IPS-15b (cell line): ENCODE measurements around the gene MYL10.

Experiments used
- H3K27me3 ChIP-seq: one replicate; pipeline ENCODE4 v1.6.1; 2013; ENCODE audit warnings: low read length; ENCODE audit not compliant: control insufficient read depth, insufficient read depth
- H3K36me3 ChIP-seq: one replicate; pipeline ENCODE4 v1.6.1; 2013; ENCODE audit warnings: low read length; ENCODE audit not compliant: control insufficient read depth, insufficient read depth
- H3K4me1 ChIP-seq: one replicate; pipeline ENCODE4 v1.6.1; 2013; ENCODE audit warnings: mild to moderate bottlenecking, low read length; ENCODE audit not compliant: control insufficient read depth, insufficient read depth
- H3K4me3 ChIP-seq: one replicate; pipeline ENCODE4 v1.5.1; 2013; ENCODE audit warnings: low read depth, low read length
- H3K9ac ChIP-seq: one replicate; pipeline ENCODE4 v1.6.1; 2013; ENCODE audit warnings: low read depth, mild to moderate bottlenecking, low read length
- H3K9me3 ChIP-seq: one replicate; pipeline ENCODE4 v1.6.1; 2013; ENCODE audit warnings: mild to moderate bottlenecking, low read length; ENCODE audit not compliant: control insufficient read depth, insufficient read depth

The MYL10 gene

DNA sequence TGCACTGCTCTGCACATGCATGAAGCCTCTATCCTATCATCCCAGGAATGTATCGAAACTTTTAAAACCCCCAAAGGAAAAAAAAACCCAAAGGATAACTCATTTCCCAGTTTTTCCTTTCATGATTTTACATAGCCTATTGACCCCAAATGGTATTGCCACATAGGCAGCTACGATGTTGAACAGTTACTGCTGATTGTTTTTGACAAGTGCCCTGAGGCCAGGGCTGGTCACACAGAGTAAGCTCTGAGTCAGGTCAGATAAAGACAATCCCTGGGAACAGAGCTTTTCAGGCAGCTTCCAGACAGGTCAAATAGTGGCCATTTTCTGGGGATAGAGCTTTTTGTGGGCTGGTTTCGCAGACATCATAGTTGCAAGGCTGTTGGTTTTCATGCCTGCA, 52.1 kb downstream of the MYL10 start:
- no peaks in the 10 kb centered on the region for H3K36me3 ChIP-seq
- no peak overlapping the region for H3K9ac ChIP-seq
- peaks cover 4% of the 10 kb centered on the region for H3K9me3 ChIP-seq
- no peak overlapping the region for H3K4me3 ChIP-seq
- H3K4me1 ChIP-seq: peaks cover 11% of the 10 kb centered on the region
- no peaks in the 10 kb centered on the region for H3K27me3 ChIP-seq

DNA sequence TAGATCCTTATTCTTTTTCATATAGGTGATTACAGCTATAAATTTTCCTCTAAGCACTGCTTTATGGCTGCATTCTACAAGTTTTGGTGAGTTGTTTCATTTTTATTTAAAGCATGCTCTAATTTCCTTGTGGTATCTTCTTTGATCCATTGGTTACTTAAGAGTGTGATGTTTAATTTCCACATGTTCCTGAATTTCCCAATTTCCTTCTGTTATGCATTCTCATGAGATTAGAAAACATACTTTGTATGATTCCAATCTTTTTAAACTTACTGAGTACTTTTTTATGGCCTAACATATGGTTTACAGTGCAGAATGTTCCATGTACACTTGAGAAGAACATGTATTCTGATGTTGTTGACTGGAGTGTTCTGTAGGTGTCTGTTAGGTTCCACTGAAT, 53.4 kb downstream of the MYL10 start:
- no peak overlapping the region for H3K9ac ChIP-seq
- no peaks in the 10 kb centered on the region for H3K27me3 ChIP-seq
- H3K9me3 ChIP-seq: peaks cover 4% of the 10 kb centered on the region
- no peak overlapping the region for H3K4me3 ChIP-seq
- H3K36me3 ChIP-seq: no peaks in the 10 kb centered on the region
- peaks cover 11% of the 10 kb centered on the region for H3K4me1 ChIP-seq

DNA sequence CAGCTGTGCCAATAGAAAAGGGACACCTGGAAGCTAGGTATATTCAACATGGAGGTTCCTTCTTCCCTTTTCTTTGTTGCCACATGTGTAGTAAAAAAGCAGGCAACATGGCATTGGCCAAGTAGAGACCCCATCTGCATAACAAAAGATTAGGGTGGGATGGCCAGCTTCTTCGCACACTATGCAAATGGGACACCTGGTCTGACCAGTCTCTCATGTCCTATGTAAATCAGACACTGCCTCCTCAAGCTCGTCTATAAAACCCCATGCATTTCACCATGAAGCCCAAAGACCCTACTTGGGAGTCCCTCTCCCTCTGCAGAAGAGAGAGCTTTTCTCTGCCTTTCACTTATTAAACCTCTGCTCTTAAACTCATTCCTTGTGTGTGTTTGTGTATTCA, 53.9 kb downstream of the MYL10 start:
- H3K36me3 ChIP-seq: no peaks in the 10 kb centered on the region
- peak overlapping the region; percentile 5 for H3K4me3 ChIP-seq
- no peak overlapping the region for H3K9ac ChIP-seq
- peaks cover 4% of the 10 kb centered on the region for H3K9me3 ChIP-seq
- H3K4me1 ChIP-seq: peaks cover 11% of the 10 kb centered on the region
- no peaks in the 10 kb centered on the region for H3K27me3 ChIP-seq

DNA sequence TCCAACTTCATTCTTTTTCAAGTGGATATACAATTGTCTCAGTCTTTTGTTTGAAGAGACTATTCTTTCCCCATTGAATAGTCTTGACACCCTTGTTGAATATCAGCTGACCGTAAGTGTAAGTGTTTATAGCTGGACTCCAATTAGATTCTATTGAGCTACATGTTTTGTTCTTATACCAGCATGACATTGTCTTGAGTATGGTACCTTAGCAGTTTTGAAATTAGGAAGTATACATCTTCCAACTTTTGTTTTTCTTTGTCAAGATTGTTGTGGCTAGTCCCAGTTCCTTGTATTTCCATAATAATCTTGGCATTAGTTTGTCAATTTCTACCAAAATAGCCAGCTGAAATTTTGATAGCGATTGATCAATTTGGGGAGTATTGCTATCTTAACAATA, 56.9 kb downstream of the MYL10 start:
- Histone ChIP-seq H3K9ac (no peak overlapping the region), H3K4me1 (peaks cover 11% of the 10 kb centered on the region), H3K4me3 (no peak overlapping the region), H3K36me3 (no peaks in the 10 kb centered on the region), H3K9me3 (peaks cover 4% of the 10 kb centered on the region), H3K27me3 (no peaks in the 10 kb centered on the region)

DNA sequence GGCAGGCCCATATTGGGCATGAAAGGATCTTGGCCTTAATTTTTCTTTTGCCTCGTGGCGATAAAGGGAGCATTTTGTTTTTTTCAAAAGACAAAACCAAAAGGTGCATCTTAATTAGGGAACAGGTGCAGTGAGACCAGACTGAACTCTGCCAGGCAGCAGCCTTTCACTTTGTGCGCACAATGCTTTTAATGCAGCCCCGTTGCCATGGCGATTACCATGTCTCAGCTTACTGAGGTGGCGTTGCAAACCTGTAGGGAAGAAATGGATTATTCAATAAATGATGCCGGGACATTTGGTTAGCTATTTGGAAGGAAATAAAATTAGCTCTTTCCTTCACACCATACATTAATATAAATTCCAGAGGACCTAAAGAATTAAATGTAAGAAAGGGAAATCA, 61.9 kb downstream of the MYL10 start:
- no peaks in the 10 kb centered on the region for H3K27me3 ChIP-seq
- no peaks in the 10 kb centered on the region for H3K9me3 ChIP-seq
- H3K36me3 ChIP-seq: no peaks in the 10 kb centered on the region
- no peak overlapping the region for H3K4me3 ChIP-seq
- H3K4me1 ChIP-seq: peaks cover 3% of the 10 kb centered on the region
- H3K9ac ChIP-seq: no peak overlapping the region

DNA sequence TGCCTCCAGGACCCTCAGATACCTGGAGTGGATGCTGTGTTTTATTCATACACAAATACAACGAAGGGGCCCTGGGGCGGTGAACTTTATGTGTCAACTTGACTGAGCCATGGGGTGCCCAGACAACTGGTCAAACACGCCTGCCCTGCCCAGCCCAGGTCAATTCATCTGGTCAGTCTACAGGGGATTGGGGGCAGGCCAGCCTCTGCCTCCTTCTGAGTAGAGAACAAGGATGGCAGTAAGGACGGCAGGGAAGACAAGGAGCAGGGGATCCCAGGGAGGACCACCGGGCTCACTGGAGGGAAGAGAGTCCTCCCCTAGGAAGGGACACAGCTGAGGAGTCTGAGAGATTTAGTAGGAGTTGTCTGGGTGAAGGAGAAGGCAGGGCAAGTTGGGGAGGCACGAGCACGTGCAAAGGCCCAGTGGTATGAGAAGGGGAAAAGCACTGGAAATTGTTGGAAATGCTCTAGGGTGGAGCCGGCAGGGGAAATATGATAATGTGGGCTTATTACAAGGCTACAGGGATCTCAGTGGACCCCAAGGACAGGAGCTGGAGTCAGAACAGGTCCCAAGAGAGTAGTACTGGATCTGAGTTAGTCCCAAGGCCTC, 63.4 kb downstream of the MYL10 start:
- Histone ChIP-seq H3K4me1 (peaks cover 3% of the 10 kb centered on the region), H3K9ac (no peak overlapping the region), H3K9me3 (no peaks in the 10 kb centered on the region), H3K4me3 (no peak overlapping the region), H3K36me3 (no peaks in the 10 kb centered on the region), H3K27me3 (no peaks in the 10 kb centered on the region)

DNA sequence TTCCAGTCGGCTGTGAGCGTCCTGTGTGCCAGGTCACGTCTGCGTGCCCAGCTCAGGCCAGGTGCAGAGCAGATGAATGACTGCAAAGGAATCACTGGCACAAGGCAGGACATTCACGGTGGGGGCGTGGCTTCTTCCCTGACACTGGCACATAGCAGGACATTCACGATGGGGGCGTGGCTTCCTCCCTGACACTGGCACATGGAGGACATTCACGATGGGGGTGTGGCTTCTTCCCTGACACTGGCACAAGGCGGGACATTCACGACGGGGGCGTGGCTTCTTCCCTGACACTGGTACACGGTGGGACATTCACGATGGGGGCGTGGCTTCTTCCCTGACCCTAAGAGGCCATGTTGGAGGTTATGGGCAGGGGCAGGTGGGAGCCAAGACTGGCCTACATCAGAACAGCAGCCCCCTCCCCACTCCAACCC, 64.3 kb downstream of the MYL10 start:
- no peak overlapping the region for H3K9ac ChIP-seq
- no peaks in the 10 kb centered on the region for H3K9me3 ChIP-seq
- H3K36me3 ChIP-seq: no peaks in the 10 kb centered on the region
- peaks cover 3% of the 10 kb centered on the region for H3K4me1 ChIP-seq
- H3K4me3 ChIP-seq: no peak overlapping the region
- H3K27me3 ChIP-seq: no peaks in the 10 kb centered on the region

DNA sequence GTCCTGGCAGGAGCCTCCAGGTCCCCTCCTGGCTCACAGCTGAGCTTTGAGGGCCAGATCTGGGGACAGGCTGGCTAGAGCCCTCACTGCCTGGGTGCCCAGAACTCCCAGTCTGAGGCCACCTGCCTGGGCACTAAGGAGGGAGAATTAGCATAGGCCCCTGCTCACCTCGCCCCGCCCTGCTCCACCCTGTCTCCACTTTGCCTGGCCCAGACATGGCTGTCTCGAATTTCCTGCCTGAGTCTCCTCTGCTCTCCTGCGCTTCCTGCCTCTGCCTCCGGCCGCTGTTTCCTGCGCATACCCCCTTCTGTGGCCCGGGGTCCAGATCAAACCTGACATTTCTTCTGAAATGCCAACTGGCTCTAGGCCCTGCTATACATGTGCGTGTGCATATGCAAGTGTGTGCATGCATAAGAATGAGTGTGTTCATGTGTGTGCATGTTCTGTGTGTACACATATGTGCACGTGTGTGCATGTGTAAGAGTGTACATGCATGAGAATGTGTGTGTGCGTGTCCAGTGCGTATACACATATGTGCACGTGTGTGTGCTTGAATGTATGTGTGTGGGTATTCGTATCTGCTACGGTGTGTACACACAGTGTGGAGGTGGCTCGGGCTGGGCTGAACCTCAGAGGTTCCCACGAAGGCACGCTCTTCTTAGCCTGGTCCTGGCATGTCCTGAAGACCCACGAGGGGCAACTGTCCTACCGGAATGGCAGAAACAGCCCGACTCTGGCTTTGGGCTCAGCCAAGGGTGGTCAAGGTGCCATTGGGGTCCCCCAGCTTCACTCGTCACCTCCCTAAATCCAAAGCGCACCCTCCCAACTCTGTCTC, 64.9 kb downstream of the MYL10 start:
- Histone ChIP-seq H3K27me3 (no peaks in the 10 kb centered on the region), H3K9ac (no peak overlapping the region), H3K4me3 (no peak overlapping the region), H3K36me3 (no peaks in the 10 kb centered on the region), H3K4me1 (peaks cover 3% of the 10 kb centered on the region), H3K9me3 (no peaks in the 10 kb centered on the region)
